GM19025 (cell line): ENCODE data around the gene CLIC5.

Experiments
- ATAC-seq: cut with Tn5 transposase; IDR thresholded peaks from one replicate; pipeline ENCODE4 v1.9.1; 2021; ENCODE audit warnings: mild to moderate bottlenecking, low read depth, moderate library complexity; ENCODE audit not compliant: unreplicated experiment

CLIC5 gene

DNA sequence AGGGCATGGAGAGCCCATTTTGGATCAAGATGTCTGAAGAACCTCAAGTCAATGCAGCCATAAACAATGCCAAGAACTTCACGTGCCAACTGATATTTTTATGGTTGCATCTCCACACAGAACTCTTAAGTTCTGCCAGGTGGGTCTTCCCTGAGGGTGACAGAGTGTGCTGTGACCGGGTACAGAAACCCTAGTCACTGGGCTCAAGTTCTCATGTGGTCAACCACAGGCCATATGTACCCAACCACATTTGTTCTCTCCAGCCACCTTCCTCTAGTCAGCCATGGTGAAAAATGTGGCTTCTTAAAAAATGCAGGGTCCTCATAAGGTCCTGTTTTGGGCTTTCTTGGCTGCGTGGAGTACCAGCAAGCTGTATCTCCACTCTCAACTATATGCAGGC is 48.9 kb downstream of the CLIC5 start:
- ATAC-seq, result peak; percentile 60

GRCh38 chr6:45966340-45966739 is 49.3 kb downstream of the CLIC5 start:
- ATAC-seq, result no peak

DNA sequence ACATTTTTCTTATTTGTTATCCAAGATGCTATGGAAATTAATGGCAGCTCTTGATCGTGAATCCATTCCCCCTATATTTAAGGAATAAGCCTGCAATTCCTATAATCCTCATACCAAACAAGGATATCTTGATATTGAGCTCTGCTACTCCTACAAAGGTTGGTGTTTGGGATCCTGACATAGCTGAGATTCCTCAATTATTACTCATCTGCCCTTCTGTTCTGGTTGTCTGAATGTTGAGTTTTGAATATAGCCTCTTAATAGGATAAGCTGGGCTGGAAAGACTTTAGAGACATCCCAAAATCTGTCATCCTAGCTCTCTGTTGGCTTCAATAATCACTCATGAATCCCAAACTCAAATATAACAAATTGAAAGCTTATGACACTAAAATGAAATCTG is 49.9 kb downstream of the CLIC5 start:
- ATAC-seq, result no peak

DNA sequence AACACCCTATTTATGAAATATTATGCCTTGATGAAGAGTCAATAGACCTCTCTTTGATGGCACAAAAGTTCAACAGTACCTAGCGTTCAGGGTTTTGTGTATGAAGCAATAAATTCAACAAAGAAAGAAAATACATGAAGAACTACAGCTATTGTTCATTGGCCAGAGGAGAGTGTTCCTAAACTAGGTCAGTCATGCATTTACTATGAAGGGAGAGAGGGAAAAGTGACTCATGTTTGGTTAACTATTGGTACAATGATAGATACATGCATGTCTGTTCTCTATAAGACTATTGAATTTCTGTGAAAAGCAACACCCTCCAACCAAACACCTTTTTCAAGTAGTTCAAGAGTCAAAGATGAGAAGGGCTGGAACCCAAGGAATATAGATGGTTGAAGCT is 50.7 kb downstream of the CLIC5 start:
- no peak for ATAC-seq

DNA sequence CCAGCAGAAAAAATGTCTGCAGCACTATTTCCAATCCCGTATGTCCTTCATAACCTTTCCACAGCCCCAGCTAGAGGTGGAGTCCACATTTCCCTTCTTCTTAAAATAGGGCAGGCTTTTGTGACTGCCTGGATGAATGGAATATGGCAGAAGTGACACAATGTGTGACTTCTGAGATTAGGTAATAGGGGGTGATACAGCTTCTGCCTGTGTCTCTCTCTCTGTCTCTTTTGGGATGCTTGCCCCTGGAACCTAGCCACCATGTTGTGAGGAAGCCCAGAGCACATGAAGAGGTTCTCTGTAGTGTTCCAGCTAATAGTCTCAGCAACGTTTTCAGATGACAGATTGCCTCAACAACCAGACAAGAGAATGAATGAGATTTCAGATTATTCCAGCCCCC is 51.4 kb downstream of the CLIC5 start:
- ATAC-seq, result no peak

GRCh38 chr6:45963896-45964295 is 51.8 kb downstream of the CLIC5 start:
- ATAC-seq, result no peak

DNA sequence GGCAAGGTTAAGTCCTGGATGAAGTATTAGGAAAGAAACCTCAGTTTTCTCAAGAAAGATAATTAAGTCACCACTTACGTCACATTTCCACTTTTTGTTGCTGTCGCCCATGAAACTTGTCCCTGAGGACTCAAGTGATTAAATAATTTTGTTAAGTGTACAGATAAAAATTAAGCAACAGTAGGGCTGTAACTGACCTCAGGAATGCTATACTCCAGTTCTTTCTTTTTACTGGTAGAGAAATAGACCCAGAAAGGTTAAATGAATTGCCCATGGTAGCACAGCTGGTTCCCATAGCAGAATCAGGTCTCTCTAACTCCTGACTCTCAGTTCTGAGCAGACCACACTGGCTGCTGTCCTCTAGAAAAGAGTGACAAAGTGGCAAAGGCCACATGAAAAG is 54.5 kb downstream of the CLIC5 start:
- ATAC-seq, result no peak

DNA sequence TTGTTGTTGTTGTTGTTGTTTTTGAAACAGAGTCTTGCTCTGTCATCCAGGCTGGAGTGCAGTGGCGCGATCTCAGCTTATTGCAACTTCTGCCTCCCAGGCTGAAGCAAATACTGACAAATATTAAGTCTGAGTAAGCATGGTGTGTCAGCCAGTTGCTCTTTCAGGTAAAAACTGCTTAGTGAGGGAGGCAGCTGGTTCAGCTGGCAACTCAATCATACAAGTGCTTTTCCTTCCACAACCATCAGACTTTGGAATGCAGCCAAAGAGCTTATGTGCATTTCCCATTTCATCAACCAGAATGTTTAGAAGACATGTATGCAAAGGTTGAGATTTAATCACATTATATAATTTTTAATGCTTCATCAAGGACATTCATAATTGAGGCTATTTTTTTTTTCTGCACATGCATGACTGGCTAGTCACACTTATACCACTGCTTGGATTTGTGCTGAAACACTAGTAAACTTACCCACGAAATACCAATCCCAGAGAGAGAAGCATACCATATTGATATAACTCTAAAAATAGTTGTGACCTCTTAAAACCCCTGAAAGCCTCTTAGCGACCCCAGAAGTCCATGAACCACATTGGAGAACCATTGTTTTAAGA is 56.0 kb downstream of the CLIC5 start:
- ATAC-seq, result no peak

DNA sequence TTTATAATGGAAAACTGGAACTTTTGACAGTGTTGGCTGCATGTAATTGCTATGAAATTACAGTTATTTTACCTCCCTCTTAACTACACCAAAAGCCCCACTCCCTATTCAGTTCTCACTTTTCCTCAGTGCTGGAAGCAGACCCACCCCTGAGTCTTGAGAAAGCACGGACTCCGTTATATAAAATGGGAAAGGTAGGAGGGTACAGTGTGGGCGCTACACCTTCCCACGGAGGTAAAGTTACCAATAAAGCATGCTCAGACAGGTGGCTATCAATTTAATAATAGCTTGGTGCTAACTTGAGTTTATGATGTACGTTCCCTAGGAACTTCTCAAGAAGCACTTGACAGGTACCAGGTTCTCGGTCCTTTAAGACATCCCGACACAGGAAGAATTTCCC is 59.0 kb downstream of the CLIC5 start:
- no peak for ATAC-seq

DNA sequence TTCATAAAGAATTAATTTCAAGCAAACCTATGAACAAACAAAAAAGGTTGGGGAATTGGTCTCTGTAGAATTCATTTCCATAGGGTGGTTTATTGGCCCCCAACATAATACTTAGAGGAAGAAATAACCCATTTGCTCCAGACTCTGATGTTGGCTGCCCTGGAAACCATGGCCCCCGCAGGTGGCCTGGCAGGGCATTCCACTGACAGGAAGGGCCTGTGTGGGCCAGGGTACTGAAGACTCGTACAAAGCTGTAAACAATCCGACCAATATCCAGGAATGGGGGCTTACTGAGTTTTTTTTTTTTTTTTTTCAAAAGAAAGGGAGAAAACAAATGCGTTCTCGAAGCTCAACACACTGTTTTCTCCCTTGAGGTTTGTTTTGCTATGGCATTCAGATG is 59.5 kb downstream of the CLIC5 start:
- ATAC-seq, result no peak

GRCh38 chr6:45955597-45955996 is 60.1 kb downstream of the CLIC5 start:
- no peak for ATAC-seq

- ATAC-seq, result no peak
Observed at GRCh38 chr6:45952546-45952945, 63.1 kb downstream of the CLIC5 start.

DNA sequence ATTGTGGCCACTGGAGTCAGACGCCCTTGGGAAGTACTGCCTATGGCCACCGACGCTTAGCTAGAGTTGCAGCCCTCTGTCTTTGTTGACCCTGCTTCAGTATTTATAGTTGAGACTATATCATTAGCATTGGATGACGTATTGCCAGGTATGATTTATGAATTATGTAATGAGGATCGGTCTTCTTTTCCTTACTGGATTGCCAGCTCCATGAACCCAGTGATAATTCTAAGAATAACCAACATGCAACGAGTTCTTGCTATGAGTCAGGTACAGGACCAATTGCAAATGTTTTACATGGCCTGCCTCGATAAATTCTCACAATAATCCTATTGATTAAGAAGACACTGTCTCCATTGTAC is 63.5 kb downstream of the CLIC5 start:
- no peak for ATAC-seq

DNA sequence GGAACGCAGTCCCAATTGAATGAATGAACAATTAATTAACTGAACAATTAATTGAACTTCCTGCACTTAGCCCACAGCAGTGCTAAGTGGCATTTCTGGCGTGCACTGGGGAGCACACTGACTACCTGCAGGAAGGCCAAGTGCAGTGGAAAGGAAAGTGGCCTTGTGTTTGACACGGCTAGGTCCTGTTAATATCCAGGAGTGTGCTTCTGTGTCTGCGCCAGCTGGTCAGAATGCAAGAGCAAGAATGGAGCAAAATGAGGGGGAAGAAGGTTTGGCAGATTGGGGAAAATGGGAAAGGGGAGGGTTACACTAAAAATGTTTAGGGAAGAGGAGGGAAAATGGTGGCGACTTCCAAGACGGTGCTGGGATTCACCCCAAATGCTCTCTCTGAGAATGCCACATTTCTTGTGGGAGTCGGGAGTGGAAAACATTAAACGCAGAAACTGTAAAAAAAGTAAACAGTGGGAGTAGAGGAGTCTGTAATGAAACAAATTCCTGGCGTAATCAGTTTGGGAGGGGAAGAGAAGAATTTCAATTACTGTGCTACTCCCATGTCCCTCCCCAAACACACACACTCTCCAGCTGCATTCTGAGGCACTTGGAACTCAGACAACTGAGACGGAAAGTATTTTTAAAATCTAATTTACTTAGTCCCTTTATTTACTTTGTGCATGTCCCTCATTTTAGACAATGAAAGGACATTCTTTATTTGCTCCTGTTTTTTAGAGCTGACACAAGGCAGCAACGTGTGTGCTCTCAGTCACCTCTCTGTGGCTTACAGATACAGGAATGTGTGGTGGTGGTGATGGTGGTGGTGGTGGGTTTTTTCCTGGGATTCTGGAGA is 64.1 kb downstream of the CLIC5 start:
- no peak for ATAC-seq

DNA sequence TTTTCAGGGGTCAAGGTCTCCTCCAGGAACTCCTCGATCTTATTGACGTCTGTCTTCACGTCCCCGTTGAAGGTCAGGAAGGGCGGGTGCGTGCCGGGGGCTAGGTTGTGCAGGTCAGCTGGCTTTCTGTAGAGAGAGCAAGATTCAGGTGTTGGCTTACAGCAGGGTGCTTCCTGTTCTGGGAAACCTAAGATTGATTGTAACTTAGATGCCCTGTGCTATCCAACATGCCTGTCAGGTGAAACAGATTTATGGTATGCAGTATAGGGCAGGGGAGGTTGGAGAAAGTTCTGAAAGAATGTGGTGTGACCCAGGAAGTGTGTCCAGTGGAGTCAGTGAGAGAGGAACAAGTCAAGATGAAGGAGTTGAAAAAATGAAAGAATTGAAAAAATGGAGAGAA is 66.4 kb downstream of the CLIC5 start:
- ATAC-seq, result no peak

GRCh38 chr6:45947807-45948206 is 67.9 kb downstream of the CLIC5 start:
- no peak for ATAC-seq

- no peak for ATAC-seq
Observed at GRCh38 chr6:45946887-45947286, 68.8 kb downstream of the CLIC5 start.

DNA sequence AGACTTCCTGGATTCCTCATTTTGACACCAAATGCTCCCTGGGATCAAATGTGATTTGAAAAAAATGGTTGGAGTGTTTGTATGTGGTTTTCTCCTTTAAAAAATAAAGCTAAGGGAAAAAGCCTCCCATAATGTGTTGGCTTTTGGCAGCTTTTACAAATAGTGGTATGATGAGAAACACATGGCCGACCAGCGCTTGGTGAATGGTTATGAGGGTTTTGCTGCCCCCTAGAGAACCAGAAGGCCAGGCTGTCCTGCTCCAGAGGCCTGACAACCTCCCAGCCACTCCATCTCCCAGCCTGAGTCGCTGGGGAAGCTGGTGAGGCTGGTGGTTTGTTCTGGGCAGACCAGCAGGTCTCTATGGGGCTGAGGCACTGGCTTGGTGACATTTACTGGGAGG is 69.3 kb downstream of the CLIC5 start:
- ATAC-seq, result no peak

DNA sequence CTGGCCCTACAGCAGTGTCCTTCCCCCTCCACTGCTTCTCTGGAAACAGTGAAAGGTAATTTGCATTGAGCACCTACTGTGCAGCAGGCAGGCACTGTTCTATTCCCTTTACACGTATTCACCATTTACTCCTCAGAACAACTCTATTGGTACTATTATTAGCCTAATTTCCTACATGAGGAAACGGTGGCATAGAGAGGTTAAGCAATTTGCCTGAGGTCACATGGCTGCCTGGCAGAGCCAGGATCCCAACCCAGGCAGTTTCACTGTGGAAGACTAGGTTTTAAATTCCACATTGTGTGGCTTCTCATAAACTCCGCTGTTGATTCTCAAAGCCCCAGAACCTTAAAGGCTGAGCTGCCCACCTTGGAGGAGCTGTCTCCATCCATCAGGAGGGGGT is 72.7 kb downstream of the CLIC5 start:
- ATAC-seq, result no peak

GRCh38 chr6:45933855-45934254 is 81.8 kb downstream of the CLIC5 start:
- no peak for ATAC-seq

GRCh38 chr6:45931232-45931631 is 84.4 kb downstream of the CLIC5 start:
- no peak for ATAC-seq

- no peak for ATAC-seq
Observed at GRCh38 chr6:45930420-45931040, 85.1 kb downstream of the CLIC5 start.
